Measurements from ENCODE around the gene SGPP1.

DNA sequence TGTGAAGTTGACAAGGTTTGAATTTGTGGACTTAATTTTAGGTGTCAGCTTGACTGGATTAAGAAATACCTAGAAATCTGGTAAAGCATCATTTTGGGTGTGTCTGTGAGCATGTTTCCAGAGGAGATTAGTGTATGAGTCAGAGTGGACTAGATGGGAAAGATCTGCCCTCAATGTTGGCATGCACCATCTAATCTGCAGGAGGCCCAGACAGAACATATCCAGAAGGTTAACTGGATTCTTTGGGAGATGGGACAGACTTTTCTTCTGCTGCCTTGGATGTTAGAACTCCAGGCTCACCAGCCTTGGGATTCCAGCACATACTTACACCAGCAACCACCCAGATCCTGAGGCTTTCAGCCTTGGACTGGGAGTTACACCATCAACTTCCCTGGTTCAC, 14.1 kb downstream of the SGPP1 start:
- TF ChIP-seq CTCF (IDR thresholded peaks at IDR 0.05) (no peak), POLR2A (IDR thresholded peaks at IDR 0.05; ENCODE audit: low read length) (no peak), USF2 (IDR thresholded peaks at IDR 0.05) (no peak), EP300 (IDR thresholded peaks at IDR 0.05) (no peak), TP53 (CRISPR knock-in tag; IDR thresholded peaks at IDR 0.05) (no peak)

Data from A549 (cell line).